ENCODE data around the gene FAM120B.
A peak's percentile ranks its signal among the peaks of the same experiment; 100 is the strongest.

Gene FAM120B

GRCh38 chr6:170366248-170366960 is 59.8 kb downstream of the FAM120B start:
- CTCF ChIA-PET, result interaction anchor here (0.9 to 1.8 kb wide), 3 partner anchors 13 to 19 kb away, joined by 3 to 5 read pairs (median 3); no protein-coding TSS in a partner anchor

GRCh38 chr6:170367241-170367640 is 60.7 kb downstream of the FAM120B start:
- ChIA-PET POLR2A (no interaction called here), CTCF (interaction anchor here (0.9 to 1.8 kb wide), 2 partner anchors 13 to 18 kb away, joined by 3 to 5 read pairs; no protein-coding TSS in a partner anchor)
- no peak for DNase-seq (ENCODE audit: extremely low spot score)
- no peak for TF ChIP-seq CTCF (IDR thresholded peaks at IDR 0.05; ENCODE audit: control extremely low read depth, extremely low read depth, low read depth, missing control alignments)

More at GRCh38 chr6:170366248-170366960, 59.8 kb downstream of the FAM120B start:
- POLR2A ChIA-PET, result interaction anchor here (0.6 kb wide), 1 partner anchor 1560 kb away, joined by 3 read pairs; no protein-coding TSS in a partner anchor
- no peak for TF ChIP-seq CTCF (IDR thresholded peaks at IDR 0.05; ENCODE audit: control extremely low read depth, extremely low read depth, low read depth, missing control alignments)
- no peak for DNase-seq (ENCODE audit: extremely low spot score)

- TF ChIP-seq CTCF (IDR thresholded peaks at IDR 0.05; ENCODE audit: control extremely low read depth, extremely low read depth, low read depth, missing control alignments), result no peak
- DNase-seq (ENCODE audit: extremely low spot score), result no peak
- ChIA-PET CTCF (interaction anchor here (0.7 kb wide), 1 partner anchor 38 kb away, joined by 3 read pairs; no protein-coding TSS in a partner anchor), POLR2A (no interaction called here)
Observed at GRCh38 chr6:170368544-170368943, 62.0 kb downstream of the FAM120B start.

- DNase-seq (ENCODE audit: extremely low spot score), result no peak
- ChIA-PET CTCF (no interaction called here), POLR2A (no interaction called here)
- TF ChIP-seq CTCF (IDR thresholded peaks at IDR 0.05; ENCODE audit: control extremely low read depth, extremely low read depth, low read depth, missing control alignments), result no peak
Observed at GRCh38 chr6:170369403-170369802, 62.8 kb downstream of the FAM120B start.

- ChIA-PET POLR2A (no interaction called here), CTCF (no interaction called here)
- no peak for TF ChIP-seq CTCF (IDR thresholded peaks at IDR 0.05; ENCODE audit: control extremely low read depth, extremely low read depth, low read depth, missing control alignments)
- peak; percentile 48 for DNase-seq (ENCODE audit: extremely low spot score)
Observed at GRCh38 chr6:170370416-170370815, 63.9 kb downstream of the FAM120B start.

GRCh38 chr6:170371080-170371479 is 64.5 kb downstream of the FAM120B start:
- TF ChIP-seq CTCF (IDR thresholded peaks at IDR 0.05; ENCODE audit: control extremely low read depth, extremely low read depth, low read depth, missing control alignments), result no peak
- DNase-seq (ENCODE audit: extremely low spot score), result no peak
- POLR2A ChIA-PET, result no interaction called here
- CTCF ChIA-PET, result interaction anchor here (1.3 kb wide), 1 partner anchor 9 kb away, joined by 3 read pairs; no protein-coding TSS in a partner anchor
